Aorta (tissue), 5 donors: ENCODE results near the gene HOXA1. TPM values are rescaled to one million over a fixed set of nuclear protein-coding genes. Genes with fewer than 3 reads are reported as not detected.

Experiments used
- ATAC-seq: fragments of 200-7000 bp; cut with Tn5 transposase; one replicate; pipeline ENCODE4 v1.9.1; 2022; ENCODE audit warnings: moderate library complexity; ENCODE audit not compliant: low FRiP score
- DNase-seq, 2 donors: peaks; one replicate each; pipeline ENCODE4 v3.0.0-alpha.2; 2020
- H3K27ac ChIP-seq, 2 donors: one replicate each; pipeline ENCODE4 v1.5.1; 2013; ENCODE audit warnings: low read length in 2 of 2, mild to moderate bottlenecking in 2 of 2, moderate library complexity in 2 of 2, control low read depth in 1 of 2, inconsistent platforms in 1 of 2, low read depth in 1 of 2
- H3K27me3 ChIP-seq, 2 donors: one replicate each; pipeline ENCODE4 v1.6.1; 2013; ENCODE audit warnings: control low read depth in 1 of 2, low read length in 1 of 2, mild to moderate bottlenecking in 1 of 2, moderate library complexity in 1 of 2; ENCODE audit not compliant: insufficient read depth in 2 of 2, control insufficient read depth in 1 of 2
- H3K36me3 ChIP-seq, 2 donors: one replicate each; pipeline ENCODE4 v1.6.1; 2013; ENCODE audit warnings: control low read depth in 1 of 2, low read length in 1 of 2, mild to moderate bottlenecking in 1 of 2; ENCODE audit not compliant: insufficient read depth in 2 of 2, control insufficient read depth in 1 of 2
- H3K4me1 ChIP-seq, 2 donors: one replicate each; pipeline ENCODE4 v1.6.1; 2013; ENCODE audit warnings: low read length in 2 of 2, control low read depth in 1 of 2, mild to moderate bottlenecking in 1 of 2, moderate library complexity in 1 of 2; ENCODE audit not compliant: insufficient read depth in 2 of 2, control insufficient read depth in 1 of 2
- H3K4me3 ChIP-seq, 2 donors: one replicate each; pipeline ENCODE4 v1.5.1; 2013; ENCODE audit warnings: low read length in 2 of 2, control low read depth in 1 of 2, mild to moderate bottlenecking in 1 of 2
- H3K9me3 ChIP-seq: one replicate; pipeline ENCODE4 v1.6.1; 2013; ENCODE audit warnings: mild to moderate bottlenecking, low read length; ENCODE audit not compliant: control insufficient read depth
- WGBS, 2 donors: extraction: QIAGEN DNeasy Blood & Tissue Kit; methylation state at CpG; one replicate each; pipeline ENCODE4 v1.1.7; 2013; 5-methylcytosine and 5-hydroxymethylcytosine counted together
- intact Hi-C, 2 donors: fragments of 100-400 bp; cut with DNase I; formaldehyde crosslinking; loops; one replicate each; pipeline versions ENCODE4 v1.14.2 to v1.15.0; 2022
- polyA plus RNA-seq, 2 donors: library from polyadenylated mRNA; stranded (reverse); fragments of 200-250 nt; gene quantifications; one replicate each; pipeline ENCODE4 v1.2.3, GENCODE V29; 2013
- total RNA-seq, 2 donors: library from RNA; stranded (reverse); fragmentation: NEBNext Ultra II Directional; extraction: Animal tissue kit (Norgen Biotek cat#: 25700); gene quantifications; one replicate each; pipeline ENCODE4 v1.2.1, GENCODE V29; 2021
- donor health status: healthy with polysubstance abuse.
- donor health status: Bipolar disorder and iron deficiency.
- donor health status: DM: no; HTN: no; CAD: no.
- donor health status: DM: no; HTN: no; CAD: no.
- donor health status: DM: yes; HTN: yes; CAD: no.

Gene HOXA1
- total and polyA plus RNA-seq, 4 donors = 0.59 to 1.6 (median 1.1) TPM

DNA sequence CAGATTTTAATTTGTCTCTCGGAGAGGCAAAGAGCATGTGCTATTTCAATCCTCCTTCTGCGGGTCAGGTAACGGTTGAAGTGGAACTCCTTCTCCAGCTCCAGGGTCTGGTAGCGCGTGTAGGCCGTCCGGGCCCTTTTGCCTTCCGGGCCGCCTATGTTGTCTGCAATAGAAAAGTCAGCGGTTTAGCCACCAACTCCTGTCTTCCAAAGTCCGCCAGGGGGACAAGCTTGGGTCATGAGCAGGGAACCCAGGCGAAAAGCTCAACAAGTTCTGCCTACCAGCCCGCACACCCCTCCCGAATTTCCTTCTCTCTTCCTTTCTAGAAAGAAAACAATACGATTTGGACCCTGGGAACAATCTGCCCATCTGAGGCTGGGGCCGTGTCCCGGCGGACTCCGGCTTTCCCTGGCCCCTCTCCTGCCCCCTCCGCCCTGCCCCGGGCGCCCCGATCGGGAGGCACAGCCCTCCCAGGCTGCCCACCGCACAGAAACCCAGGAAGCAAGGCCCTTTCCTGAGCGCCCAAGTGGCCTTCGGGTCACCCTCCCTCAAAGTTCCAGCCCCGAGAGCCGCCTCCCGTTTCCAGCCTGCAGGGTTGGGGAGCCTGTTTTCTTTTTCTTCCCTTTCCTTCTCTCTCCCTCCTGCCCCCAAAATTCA is 46.3 kb upstream of the HOXA1 start:
- 22 to 28% methylated on average over 30 of the region's 30 CpGs for WGBS, 2 donors
- DNase-seq = peak in 1 of 2 donors; percentile 55
- peak overlapping the region in 1 of 2 donors; percentile 58 for H3K27ac ChIP-seq

DNA sequence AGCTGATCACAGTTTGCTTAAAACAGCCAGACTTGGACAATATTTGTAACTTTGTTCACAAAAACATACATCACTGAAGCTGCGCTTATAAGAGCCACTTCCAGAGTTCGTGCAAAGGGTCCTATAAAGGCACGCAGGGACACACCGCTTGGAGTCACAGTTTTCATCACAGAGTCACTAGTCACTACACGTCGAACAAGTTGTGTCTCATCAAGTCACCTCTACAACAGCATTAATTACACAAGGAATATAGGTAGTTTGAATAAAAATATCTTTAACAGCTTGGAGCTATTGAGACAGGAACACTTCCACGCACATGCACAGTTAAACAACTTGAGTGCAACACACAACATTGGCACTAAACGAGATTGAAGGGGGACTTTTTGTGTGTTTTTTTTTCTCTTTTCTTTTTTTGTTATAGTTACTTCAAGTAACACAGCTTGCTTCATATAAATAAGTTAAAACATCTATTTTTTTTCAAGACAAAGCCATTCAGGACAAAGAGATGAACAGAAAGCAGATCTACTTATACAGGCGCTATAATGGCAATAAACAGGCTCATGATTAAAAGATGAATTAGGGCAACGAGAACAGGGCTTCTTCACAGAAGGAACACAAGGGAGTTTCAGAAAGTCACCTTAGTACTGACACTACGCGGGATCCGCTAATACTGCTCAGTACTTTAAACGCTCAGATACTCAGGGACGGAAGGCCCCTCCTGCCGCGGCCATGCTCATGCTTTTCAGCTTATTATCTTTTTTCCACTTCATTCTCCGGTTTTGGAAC is 45.5 kb upstream of the HOXA1 start:
- Histone ChIP-seq H3K9me3 (no peaks in the 10 kb centered on the region), H3K27ac (no peak overlapping the region), H3K4me1 (no peaks in the 10 kb centered on the region), H3K27me3 (no peaks in the 10 kb centered on the region), H3K36me3 (no peaks in the 10 kb centered on the region), H3K4me3 (peak overlapping the region in 1 of 2 donors; percentile 7)
- 69 to 79% methylated on average over 18 of the region's 18 CpGs for WGBS, 2 donors
- DNase-seq = no peak
- intact Hi-C loops = loop anchor here in 1 of 2 donors (5.0 kb wide), 1 partner anchor 44 kb away; the partner anchor contains the start of gene HOXA1
- ATAC-seq = no peak

More for the DNA sequence above, 46.3 kb upstream of the HOXA1 start:
- H3K36me3 ChIP-seq = no peaks in the 10 kb centered on the region
- H3K4me1 ChIP-seq = no peaks in the 10 kb centered on the region
- no peak for ATAC-seq
- H3K4me3 ChIP-seq = peak overlapping the region; percentile 37 to 67
- H3K9me3 ChIP-seq = no peaks in the 10 kb centered on the region
- no peaks in the 10 kb centered on the region for H3K27me3 ChIP-seq
- intact Hi-C loops = loop anchor here (2.0 to 5.0 kb wide), 2 partner anchors 45 to 287 kb away; partner anchors contain the start of gene HOXA1 (in 1 of the 2)

DNA sequence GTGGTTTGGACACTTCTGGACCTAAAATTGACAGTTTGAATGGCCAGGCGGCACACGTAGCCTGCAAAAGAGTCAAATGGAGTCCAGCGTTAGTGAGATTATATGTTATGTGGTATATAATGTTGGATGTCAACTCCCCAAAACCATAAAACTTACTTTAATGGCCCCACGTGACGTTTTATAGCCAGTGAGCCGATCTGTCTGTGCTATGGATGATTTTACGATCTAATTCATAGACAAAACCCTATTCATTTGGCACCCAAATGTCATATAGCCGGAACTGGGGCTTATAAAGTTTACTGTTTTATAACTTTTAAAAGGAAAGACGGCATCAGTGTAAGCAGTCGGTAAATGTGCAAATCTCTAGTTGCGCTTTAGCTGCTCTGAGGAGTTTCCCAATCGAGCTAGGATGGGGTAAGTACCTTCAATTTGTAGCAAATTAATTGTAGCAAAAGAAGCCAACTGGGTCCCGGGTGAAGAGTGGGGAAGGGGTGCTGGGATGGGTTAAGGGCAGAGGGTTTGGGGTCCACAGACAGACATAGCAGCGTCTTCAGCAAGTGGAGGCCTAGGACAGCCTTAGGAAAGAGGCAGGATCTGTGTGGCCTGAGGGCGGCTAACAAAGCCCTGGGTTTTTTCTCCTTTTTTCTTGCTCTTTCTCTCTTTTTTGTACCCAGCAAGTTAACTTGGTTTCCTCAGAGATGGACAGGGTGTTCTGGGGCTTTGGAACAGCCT is 44.5 kb upstream of the HOXA1 start:
- Histone ChIP-seq H3K9me3 (no peaks in the 10 kb centered on the region), H3K27me3 (no peaks in the 10 kb centered on the region), H3K27ac (no peak overlapping the region), H3K4me1 (no peaks in the 10 kb centered on the region), H3K4me3 (no peak overlapping the region), H3K36me3 (no peaks in the 10 kb centered on the region)
- 79 to 95% methylated on average over 15 of the region's 15 CpGs for WGBS, 2 donors
- ATAC-seq (no peak), DNase-seq (no peak)
- intact Hi-C loops = loop anchor here in 1 of 2 donors (5.0 kb wide), 1 partner anchor 43 kb away; the partner anchor contains the start of gene HOXA1

DNA sequence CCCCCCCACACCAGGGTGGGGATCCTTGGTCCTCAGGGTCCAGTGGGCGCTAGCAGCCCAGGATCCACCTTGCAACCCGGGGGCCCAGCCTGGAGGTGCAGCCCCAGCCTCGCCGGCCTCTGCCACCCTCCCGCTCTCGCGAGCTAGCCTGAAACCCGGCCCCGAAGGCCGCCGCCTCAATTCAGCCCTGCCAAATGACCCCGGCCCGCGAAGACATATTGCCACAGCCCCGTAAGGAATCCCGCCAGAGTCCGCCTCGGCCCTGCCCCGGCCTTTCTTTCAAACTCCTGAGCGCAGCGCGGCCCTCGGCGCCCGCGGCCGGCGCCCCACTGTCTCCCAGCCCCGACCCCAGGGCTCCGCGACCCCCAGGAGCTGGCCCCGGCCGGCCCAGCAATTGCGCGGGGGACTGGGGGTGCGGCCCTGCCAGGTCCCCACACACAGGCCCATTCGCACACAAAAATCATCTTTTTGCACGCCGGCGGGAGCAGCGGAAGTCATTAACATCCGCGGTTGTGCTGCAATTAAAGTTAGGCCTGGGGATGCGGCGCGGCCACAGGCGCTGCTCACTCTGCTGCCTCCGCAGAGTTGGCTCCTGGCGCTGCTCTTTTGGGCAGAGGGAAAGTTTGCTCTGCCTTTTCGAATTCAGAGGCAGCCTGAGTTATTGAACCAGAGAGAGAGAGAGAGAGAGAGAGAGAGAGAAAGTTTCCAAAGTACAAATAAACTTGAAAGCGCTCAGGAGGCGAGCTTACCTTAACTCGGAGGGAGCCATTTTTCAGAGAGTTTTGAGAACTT is 43.7 kb upstream of the HOXA1 start:
- 59 to 75% methylated on average over 53 of the region's 53 CpGs for WGBS, 2 donors
- H3K27ac ChIP-seq = no peak overlapping the region
- H3K4me1 ChIP-seq = no peaks in the 10 kb centered on the region

DNA sequence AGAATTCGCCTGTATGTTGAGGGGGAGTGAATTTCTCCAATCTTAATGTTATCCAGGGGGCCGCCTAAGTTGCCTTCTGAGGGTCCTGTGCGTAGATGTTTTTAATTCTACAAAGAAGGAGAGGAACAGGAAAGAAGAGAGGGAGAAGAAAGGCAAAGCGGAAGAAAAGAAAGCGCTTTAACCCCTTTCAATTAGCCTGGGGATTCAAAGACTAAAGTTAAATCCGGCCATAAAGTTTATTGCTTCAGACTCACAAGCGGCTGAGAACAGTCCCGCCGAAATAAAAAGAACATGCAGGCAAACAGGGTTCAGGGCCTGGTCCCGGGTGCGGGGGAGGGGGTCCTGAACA is 43.2 kb upstream of the HOXA1 start:
- Histone ChIP-seq H3K9me3 (no peaks in the 10 kb centered on the region), H3K4me1 (no peaks in the 10 kb centered on the region), H3K27me3 (no peaks in the 10 kb centered on the region), H3K27ac (no peak overlapping the region), H3K4me3 (no peak overlapping the region), H3K36me3 (no peaks in the 10 kb centered on the region)
- WGBS, 2 donors = 72 to 88% methylated on average over 11 of the region's 11 CpGs
- no peak for DNase-seq
- intact Hi-C loops = no loop called here
- no peak for ATAC-seq

More for the DNA sequence above, 43.7 kb upstream of the HOXA1 start:
- ATAC-seq (no peak), DNase-seq (peak in 1 of 2 donors; percentile 78)
- H3K4me3 ChIP-seq = no peak overlapping the region
- H3K9me3 ChIP-seq = no peaks in the 10 kb centered on the region
- H3K36me3 ChIP-seq = no peaks in the 10 kb centered on the region
- intact Hi-C loops = loop anchor here in 1 of 2 donors (5.0 kb wide), 1 partner anchor 42 kb away; the partner anchor contains the start of gene HOXA1
- H3K27me3 ChIP-seq = no peaks in the 10 kb centered on the region

DNA sequence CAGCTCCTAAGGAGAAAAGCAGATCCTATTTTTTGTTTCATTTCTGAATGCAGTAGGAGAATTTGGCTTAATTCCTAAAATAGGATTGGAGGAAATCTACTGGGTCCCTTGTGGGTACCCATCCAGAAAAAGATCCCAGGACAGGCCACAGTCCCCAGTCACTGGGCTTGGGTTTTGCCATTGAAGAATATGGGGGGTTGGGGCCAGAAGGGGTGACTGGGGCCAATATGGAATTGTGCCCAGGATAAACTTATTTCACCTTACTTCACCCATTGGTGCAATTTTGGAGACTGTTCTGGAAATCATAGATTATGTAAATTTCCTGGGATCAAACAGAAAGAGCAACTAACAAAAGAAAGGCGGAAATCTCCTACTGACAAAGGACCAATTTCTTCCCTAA is 42.7 kb upstream of the HOXA1 start:
- no peak overlapping the region for H3K4me3 ChIP-seq
- ATAC-seq (no peak), DNase-seq (no peak)
- 95 to 97% methylated on average over 1 of the region's 1 CpG for WGBS, 2 donors
- intact Hi-C loops = no loop called here
- no peak overlapping the region for H3K27ac ChIP-seq
- no peaks in the 10 kb centered on the region for H3K27me3 ChIP-seq
- H3K4me1 ChIP-seq = no peaks in the 10 kb centered on the region
- no peaks in the 10 kb centered on the region for H3K36me3 ChIP-seq
- no peaks in the 10 kb centered on the region for H3K9me3 ChIP-seq

DNA sequence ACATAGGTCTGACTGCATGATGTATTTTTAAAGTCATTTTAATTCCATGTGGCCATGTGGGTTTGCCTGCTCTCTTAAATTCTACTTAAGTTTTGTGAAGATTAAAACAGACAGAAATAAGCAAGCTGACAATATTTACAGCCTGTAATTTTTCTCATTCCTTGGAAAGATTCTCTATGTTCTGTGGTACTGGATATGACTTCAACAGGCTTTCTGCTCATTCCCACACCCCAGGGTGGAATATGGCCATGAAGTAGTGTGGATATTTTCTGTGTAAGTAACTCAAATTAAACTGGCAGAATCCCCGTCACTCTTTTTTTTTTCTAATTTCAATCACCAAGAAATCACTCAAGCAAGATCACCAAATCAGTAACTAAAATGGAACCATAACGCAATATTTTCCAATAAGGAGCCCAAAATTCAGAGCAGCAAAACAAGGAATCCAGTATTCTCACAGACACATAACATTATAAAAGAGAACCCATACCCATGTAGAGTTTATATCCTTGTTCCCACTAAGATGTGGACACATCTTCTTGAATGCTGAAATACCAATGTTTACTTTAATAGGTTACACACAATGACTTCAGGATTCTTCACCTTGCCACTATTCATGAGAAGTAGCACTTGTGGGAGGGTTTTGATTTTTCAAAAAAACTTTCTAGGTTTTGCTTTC is 42.0 kb upstream of the HOXA1 start:
- intact Hi-C loops = no loop called here
- Histone ChIP-seq H3K9me3 (no peaks in the 10 kb centered on the region), H3K4me3 (no peak overlapping the region), H3K27ac (no peak overlapping the region), H3K27me3 (no peaks in the 10 kb centered on the region), H3K4me1 (no peaks in the 10 kb centered on the region), H3K36me3 (no peaks in the 10 kb centered on the region)
- WGBS, 2 donors = 72 to 82% methylated on average over 2 of the region's 2 CpGs
- DNase-seq (no peak), ATAC-seq (no peak)
